SK-N-SH treated with all-trans-retinoic acid at 6 μM for 48 hours (cell line): ENCODE data around the gene MBNL2.
A peak's percentile ranks its signal among the peaks of the same experiment; 100 is the strongest.

Experiments used
- ARNTL ChIP-seq: fragments of 450-650 bp; formaldehyde crosslinking; IDR thresholded peaks from 2 replicates; pipeline ENCODE4 v1.5.0; 2020; ENCODE audit warnings: low read depth, mild to moderate bottlenecking, moderate library complexity, borderline replicate concordance
- CSDC2 ChIP-seq: fragments of 250-450 bp; sonication (Bioruptor Pico); IDR thresholded peaks from 2 replicates; pipeline ENCODE4 v1.5.0; 2020; ENCODE audit warnings: mild to moderate bottlenecking, moderate library complexity
- CSRNP3 ChIP-seq: fragments of 250-450 bp; sonication (Bioruptor Pico); IDR thresholded peaks from 2 replicates; pipeline ENCODE4 v1.5.1; 2021; ENCODE audit warnings: mild to moderate bottlenecking, moderate library complexity
- ESRRG ChIP-seq: fragments of 250-450 bp; sonication (Bioruptor Pico); IDR thresholded peaks from 2 replicates; pipeline ENCODE4 v1.6.1; 2021; ENCODE audit warnings: mild to moderate bottlenecking
- OSR1 ChIP-seq: fragments of 250-450 bp; sonication (Bioruptor Pico); IDR thresholded peaks from 2 replicates; pipeline ENCODE4 v1.8.0; 2022; ENCODE audit warnings: moderate library complexity, mild to moderate bottlenecking, inconsistent platforms
- RARB ChIP-seq: fragments of 250-450 bp; sonication (Bioruptor Pico); IDR thresholded peaks from 2 replicates; pipeline ENCODE4 v1.8.0; 2021; ENCODE audit warnings: mild to moderate bottlenecking, moderate library complexity
- ZC3H10 ChIP-seq: fragments of 250-450 bp; sonication (Bioruptor Pico); IDR thresholded peaks from 2 replicates; pipeline ENCODE4 v1.5.1; 2021; ENCODE audit warnings: mild to moderate bottlenecking, moderate library complexity
- ZFP3 ChIP-seq: fragments of 250-450 bp; sonication (Bioruptor Pico); IDR thresholded peaks from 2 replicates; pipeline ENCODE4 v1.5.0; 2020; ENCODE audit warnings: mild to moderate bottlenecking, moderate library complexity
- ZFP30 ChIP-seq: fragments of 450-650 bp; formaldehyde crosslinking; IDR thresholded peaks from 2 replicates; pipeline ENCODE4 v1.5.0; 2022; ENCODE audit warnings: mild to moderate bottlenecking, moderate library complexity
- ZNF565 ChIP-seq: fragments of 450-650 bp; formaldehyde crosslinking; conservative IDR thresholded peaks from 2 replicates; pipeline ENCODE4 v1.5.0; 2020; ENCODE audit warnings: low read depth, mild to moderate bottlenecking, moderate library complexity
- TF ChIP-seq, protein P1 (sequence below): fragments of 250-450 bp; sonication (Bioruptor Pico); IDR thresholded peaks from 2 replicates; pipeline ENCODE4 v1.8.0; 2020; ENCODE audit warnings: mild to moderate bottlenecking, moderate library complexity, borderline replicate concordance
- TF ChIP-seq, protein P2 (sequence below): fragments of 250-450 bp; sonication (Bioruptor Pico); IDR thresholded peaks from 2 replicates; pipeline ENCODE4 v1.5.0; 2020; ENCODE audit warnings: mild to moderate bottlenecking, moderate library complexity
- TF ChIP-seq, protein P3 (sequence below): fragments of 250-450 bp; sonication (Bioruptor Pico); IDR thresholded peaks from 2 replicates; pipeline ENCODE4 v1.5.1; 2020; ENCODE audit warnings: low read depth, mild to moderate bottlenecking, moderate library complexity

GRCh38 chr13:97395447-97396136 is 173.5 kb downstream of the MBNL2 start:
- TF ChIP-seq RARB: no peak
- TF ChIP-seq, protein P1, sequence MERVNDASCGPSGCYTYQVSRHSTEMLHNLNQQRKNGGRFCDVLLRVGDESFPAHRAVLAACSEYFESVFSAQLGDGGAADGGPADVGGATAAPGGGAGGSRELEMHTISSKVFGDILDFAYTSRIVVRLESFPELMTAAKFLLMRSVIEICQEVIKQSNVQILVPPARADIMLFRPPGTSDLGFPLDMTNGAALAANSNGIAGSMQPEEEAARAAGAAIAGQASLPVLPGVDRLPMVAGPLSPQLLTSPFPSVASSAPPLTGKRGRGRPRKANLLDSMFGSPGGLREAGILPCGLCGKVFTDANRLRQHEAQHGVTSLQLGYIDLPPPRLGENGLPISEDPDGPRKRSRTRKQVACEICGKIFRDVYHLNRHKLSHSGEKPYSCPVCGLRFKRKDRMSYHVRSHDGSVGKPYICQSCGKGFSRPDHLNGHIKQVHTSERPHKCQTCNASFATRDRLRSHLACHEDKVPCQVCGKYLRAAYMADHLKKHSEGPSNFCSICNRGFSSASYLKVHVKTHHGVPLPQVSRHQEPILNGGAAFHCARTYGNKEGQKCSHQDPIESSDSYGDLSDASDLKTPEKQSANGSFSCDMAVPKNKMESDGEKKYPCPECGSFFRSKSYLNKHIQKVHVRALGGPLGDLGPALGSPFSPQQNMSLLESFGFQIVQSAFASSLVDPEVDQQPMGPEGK (CRISPR knock-in tag): peak; percentile 51; the same call in 1 of the 2 replicates
- 0 out of 2 replicates have a peak, but pooled peaks have one; percentile 33 for TF ChIP-seq CSDC2 (CRISPR knock-in tag)
- TF ChIP-seq CSRNP3 (CRISPR knock-in tag): no peak
- TF ChIP-seq OSR1 (CRISPR knock-in tag): no peak
- TF ChIP-seq, protein P2, sequence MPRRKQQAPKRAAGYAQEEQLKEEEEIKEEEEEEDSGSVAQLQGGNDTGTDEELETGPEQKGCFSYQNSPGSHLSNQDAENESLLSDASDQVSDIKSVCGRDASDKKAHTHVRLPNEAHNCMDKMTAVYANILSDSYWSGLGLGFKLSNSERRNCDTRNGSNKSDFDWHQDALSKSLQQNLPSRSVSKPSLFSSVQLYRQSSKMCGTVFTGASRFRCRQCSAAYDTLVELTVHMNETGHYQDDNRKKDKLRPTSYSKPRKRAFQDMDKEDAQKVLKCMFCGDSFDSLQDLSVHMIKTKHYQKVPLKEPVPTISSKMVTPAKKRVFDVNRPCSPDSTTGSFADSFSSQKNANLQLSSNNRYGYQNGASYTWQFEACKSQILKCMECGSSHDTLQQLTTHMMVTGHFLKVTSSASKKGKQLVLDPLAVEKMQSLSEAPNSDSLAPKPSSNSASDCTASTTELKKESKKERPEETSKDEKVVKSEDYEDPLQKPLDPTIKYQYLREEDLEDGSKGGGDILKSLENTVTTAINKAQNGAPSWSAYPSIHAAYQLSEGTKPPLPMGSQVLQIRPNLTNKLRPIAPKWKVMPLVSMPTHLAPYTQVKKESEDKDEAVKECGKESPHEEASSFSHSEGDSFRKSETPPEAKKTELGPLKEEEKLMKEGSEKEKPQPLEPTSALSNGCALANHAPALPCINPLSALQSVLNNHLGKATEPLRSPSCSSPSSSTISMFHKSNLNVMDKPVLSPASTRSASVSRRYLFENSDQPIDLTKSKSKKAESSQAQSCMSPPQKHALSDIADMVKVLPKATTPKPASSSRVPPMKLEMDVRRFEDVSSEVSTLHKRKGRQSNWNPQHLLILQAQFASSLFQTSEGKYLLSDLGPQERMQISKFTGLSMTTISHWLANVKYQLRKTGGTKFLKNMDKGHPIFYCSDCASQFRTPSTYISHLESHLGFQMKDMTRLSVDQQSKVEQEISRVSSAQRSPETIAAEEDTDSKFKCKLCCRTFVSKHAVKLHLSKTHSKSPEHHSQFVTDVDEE (CRISPR knock-in tag): no peak
- TF ChIP-seq ARNTL (CRISPR knock-in tag): no peak
- TF ChIP-seq ZFP3 (CRISPR knock-in tag): no peak
- 0 out of 2 replicates have a peak, but pooled peaks have one; percentile 7 for TF ChIP-seq ZC3H10 (CRISPR knock-in tag)
- TF ChIP-seq ESRRG: no peak
- TF ChIP-seq ZFP30 (CRISPR knock-in tag): no peak
- TF ChIP-seq ZNF565 (CRISPR knock-in tag): no peak
- TF ChIP-seq, protein P3, sequence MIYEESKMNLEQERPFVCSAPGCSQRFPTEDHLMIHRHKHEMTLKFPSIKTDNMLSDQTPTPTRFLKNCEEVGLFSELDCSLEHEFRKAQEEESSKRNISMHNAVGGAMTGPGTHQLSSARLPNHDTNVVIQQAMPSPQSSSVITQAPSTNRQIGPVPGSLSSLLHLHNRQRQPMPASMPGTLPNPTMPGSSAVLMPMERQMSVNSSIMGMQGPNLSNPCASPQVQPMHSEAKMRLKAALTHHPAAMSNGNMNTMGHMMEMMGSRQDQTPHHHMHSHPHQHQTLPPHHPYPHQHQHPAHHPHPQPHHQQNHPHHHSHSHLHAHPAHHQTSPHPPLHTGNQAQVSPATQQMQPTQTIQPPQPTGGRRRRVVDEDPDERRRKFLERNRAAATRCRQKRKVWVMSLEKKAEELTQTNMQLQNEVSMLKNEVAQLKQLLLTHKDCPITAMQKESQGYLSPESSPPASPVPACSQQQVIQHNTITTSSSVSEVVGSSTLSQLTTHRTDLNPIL (CRISPR knock-in tag): no peak
